Left ventricle myocardium superior (tissue), 1 donor: ENCODE data around the gene RHBDL3. TPM values are rescaled to one million over a fixed set of nuclear protein-coding genes. Genes with fewer than 3 reads are reported as not detected.

Source experiments
- ATAC-seq: fragments of 200-7000 bp; cut with Tn5 transposase; one replicate; pipeline ENCODE4 v1.9.1; 2020; ENCODE audit warnings: mild to moderate bottlenecking, moderate library complexity
- DNase-seq: peaks from one replicate; pipeline ENCODE4 v3.0.0-alpha.2; 2020
- intact Hi-C: fragments of 100-400 bp; cut with micrococcal nuclease; formaldehyde crosslinking; loops from one replicate; pipeline ENCODE4 v1.11.0; 2022
- total RNA-seq: library from RNA; stranded (reverse); fragmentation: NEBNext Ultra II Directional; extraction: Animal tissue kit (Norgen Biotek cat#: 25700); gene quantifications from one replicate; pipeline ENCODE4 v1.2.1, GENCODE V29; 2021
- donor health status: DM: no; HTN: yes; CAD: no; lungs with severe emphysema.

Gene RHBDL3
- total RNA-seq, 1 donor from 2014 or later, result 3.1 TPM

GRCh38 chr17:32264823-32265191 lies 825 bp upstream of the RHBDL3 start:
- ATAC-seq (no peak), DNase-seq (no peak)
- intact Hi-C loops, result no loop called here

DNA sequence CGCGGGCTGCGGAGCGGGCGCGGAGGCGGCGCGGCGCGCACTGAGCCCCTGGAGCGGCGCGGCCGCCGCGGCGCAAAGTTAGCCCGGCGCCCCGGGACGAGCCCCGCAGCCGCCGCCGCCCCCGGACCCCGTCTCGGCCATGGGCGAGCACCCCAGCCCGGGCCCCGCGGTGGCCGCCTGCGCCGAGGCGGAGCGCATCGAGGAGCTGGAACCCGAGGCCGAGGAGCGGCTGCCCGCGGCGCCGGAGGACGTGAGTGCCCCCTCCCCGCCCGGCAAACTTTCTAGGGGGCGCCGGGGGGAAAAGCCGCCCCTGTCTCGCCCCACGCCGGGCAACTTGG lies 388 bp downstream of the RHBDL3 start:
- ATAC-seq, result no peak
- intact Hi-C loops, result no loop called here

DNA sequence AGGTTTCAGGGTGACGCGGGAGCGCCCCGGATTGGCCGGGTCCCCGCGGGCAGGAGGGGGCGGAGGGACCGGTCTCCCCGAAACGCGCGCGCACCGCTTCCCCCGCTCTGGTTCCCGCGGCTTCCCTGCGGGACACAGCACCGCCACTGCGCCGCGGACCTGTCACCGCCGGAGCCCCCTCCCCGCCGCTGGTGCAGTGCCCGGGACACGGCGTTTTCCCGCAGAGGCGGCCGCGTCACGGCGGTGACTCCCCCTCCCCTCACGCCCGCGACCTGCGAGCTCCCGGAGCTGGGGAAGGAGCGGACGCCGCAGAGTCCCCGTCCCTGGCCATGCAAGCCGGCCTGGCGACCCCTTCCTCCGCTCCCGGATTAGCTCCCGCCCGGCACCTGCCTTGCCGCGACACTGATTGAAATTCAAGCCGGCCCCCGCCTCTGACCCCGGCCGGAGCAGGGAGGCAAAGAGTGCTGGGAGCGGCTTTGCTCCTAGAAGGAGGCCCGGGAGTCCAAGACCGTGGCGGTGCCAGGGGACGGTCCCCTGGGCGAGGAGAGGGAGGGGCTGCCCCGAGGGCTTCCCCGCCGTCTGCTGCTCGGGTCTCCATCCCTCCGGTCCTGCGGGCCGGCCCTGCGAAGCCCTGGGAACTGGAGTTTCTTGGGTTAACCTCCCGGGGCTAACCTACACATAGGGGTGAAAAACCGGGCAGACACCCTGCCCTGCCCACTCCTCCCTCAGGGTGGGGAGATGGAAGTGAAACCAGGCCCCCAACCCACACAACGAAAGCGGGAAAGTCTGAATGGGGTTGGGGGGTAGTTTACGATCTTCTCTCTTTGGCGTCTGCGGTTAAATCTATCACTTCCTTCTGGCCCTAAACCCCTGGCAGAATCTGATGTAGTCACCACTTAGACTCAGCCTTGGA lies 1.0 kb downstream of the RHBDL3 start:
- DNase-seq (peak; percentile 47), ATAC-seq (peak; percentile 5)
- intact Hi-C loops, result no loop called here

More for the DNA sequence above, 388 bp downstream of the RHBDL3 start:
- DNase-seq, result no peak

DNA sequence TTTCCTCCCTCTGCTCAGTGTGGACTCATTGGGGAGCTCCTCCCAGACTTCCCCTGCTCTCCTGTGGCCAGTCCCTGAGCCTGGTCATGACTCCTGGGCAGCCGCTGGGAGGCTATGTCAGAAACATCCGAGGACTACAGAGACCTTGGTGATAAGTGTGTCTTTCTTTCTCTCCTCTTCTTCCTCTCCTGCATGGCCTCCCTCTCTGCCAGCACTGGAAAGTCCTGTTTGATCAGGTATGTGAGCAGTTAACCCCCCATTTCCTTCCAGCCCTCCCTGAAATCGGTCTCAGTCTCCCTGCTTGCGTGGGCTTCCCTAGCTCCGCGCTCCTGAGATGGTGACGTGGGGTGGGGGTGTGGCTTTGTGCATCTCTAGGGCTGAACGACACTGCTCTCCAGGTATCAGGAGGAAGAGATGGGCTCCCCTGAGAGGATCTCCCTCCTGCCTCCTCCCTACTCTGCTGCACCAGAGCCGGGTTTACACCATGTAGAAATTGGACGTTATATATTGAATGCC lies 2.1 kb downstream of the RHBDL3 start:
- no peak for DNase-seq
- no peak for ATAC-seq
- intact Hi-C loops, result no loop called here

GRCh38 chr17:32268734-32269288 lies 3.2 kb downstream of the RHBDL3 start:
- DNase-seq, result no peak
- intact Hi-C loops, result no loop called here
- ATAC-seq, result no peak

- intact Hi-C loops, result no loop called here
- ATAC-seq, result peak; percentile 91
- DNase-seq, result peak; percentile 82
Observed at GRCh38 chr17:32269377-32269776, 3.7 kb downstream of the RHBDL3 start.

DNA sequence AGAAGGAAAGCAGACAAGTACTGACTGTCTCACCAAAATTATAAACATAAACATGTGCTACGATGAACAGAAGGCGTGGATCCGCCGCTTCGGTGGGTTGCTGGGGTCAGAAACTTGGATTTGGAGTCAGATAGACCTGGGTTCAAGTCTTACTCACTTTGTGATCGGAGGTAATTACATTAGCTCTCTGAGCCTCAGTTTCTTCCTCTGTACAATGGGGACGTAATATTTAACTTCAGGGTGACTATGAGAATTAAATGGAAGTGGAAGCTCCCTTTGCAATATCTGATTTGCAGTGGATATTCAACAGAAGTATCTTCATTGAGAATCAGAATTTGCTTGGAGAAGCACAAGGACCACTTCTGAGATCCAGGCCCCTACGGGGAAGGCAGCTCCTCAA lies 6.2 kb downstream of the RHBDL3 start:
- DNase-seq (no peak), ATAC-seq (no peak)
- intact Hi-C loops, result no loop called here

GRCh38 chr17:32274101-32274500 lies 8.5 kb downstream of the RHBDL3 start:
- intact Hi-C loops, result no loop called here
- no peak for DNase-seq
- ATAC-seq, result no peak

DNA sequence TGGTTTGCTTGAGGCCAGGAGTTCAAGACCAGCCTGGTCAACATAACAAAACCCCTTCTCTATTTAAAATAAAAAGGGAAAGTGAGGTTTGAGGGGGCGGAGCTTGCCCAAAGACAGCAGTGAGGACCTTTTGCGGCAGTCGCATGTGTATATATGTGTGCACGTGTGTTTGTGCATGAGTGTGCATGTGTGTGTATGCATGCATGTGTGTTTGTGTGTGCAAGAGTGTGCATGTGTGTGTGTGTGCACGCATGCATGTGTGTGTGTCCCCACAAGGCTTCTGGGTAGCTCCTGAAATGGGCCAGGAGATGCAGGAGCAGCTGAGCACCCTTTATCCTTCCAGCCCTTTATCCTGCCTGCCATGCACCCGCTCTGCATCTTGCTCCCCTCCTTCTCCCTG lies 9.0 kb downstream of the RHBDL3 start:
- DNase-seq (no peak), ATAC-seq (no peak)
- intact Hi-C loops, result no loop called here

GRCh38 chr17:32275060-32276042 lies 9.7 kb downstream of the RHBDL3 start:
- DNase-seq (peak; percentile 51), ATAC-seq (peak; percentile 60)
- intact Hi-C loops, result no loop called here

- ATAC-seq (no peak), DNase-seq (no peak)
- intact Hi-C loops, result no loop called here
Observed at GRCh38 chr17:32276171-32276601, 10.6 kb downstream of the RHBDL3 start.

DNA sequence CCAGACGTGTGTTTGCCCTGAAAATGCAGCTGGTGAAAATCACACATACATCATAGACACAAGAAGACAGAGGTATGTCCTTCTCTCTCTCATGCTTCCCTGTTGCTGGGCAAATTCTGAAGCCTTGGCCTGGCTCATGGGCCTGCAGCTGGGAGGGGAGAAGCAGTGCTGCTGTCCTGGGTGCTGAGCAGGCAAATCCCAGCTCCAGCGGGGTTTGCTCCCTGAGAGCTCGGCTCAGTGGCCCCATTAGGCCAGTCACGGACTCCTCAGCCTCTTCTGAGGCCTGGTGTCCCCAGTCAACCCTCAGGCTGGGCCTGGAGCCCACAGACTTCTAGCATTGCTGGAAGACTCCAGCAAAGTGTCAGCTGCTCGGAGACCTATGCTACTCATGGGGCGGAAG lies 11.7 kb downstream of the RHBDL3 start:
- DNase-seq (no peak), ATAC-seq (peak; percentile 42)
- intact Hi-C loops, result no loop called here

DNA sequence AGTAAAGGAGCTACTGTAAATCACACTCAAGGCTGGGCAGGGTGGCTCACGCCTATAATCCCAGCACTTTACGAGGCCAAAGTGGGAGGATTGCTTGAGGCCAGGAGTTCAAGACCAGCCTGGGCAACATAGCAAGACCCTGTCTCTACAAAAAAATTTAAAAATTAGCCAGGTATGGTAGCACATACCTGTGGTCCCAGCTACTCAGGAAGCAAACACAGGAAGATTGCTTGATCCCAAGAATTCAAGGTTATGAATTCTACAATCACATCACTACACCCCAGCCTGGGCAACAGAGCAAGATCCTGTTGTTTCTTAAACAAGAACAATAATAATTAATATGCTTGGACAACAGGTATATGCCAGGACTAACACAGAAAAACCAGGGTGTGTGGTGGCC lies 13.2 kb downstream of the RHBDL3 start:
- no peak for DNase-seq
- no peak for ATAC-seq
- intact Hi-C loops, result no loop called here

GRCh38 chr17:32279891-32280716 lies 14.5 kb downstream of the RHBDL3 start:
- no peak for ATAC-seq
- no peak for DNase-seq
- intact Hi-C loops, result no loop called here

- intact Hi-C loops, result no loop called here
- DNase-seq (peak; percentile 75), ATAC-seq (peak; percentile 64)
Observed at GRCh38 chr17:32281011-32281451, 15.4 kb downstream of the RHBDL3 start.

DNA sequence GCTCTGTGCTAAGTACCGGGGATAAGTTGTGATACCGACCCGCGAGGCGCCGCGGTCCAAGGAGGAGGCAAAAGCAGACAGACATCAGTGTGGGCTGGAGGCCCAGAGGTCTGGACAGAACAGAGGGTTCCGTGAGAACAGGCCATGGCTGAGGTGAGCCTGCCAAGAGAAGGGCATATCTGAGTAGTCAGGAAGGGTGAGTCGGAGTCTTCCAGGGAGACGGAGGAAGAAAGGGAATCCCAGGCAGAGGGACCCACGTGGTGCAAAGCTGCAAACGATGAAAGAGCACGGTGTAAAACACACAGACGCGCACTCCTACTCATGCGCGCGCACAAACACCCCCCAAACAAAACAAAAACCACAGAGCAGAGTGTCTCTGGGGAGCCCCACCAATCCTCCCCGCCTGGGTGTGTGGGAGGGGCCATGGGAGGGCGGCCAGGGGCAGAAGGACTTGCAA lies 18.1 kb downstream of the RHBDL3 start:
- peak; percentile 58 for ATAC-seq
- intact Hi-C loops, result no loop called here
- no peak for DNase-seq

GRCh38 chr17:32285306-32285705 lies 19.7 kb downstream of the RHBDL3 start:
- intact Hi-C loops, result no loop called here
- DNase-seq (no peak), ATAC-seq (no peak)

DNA sequence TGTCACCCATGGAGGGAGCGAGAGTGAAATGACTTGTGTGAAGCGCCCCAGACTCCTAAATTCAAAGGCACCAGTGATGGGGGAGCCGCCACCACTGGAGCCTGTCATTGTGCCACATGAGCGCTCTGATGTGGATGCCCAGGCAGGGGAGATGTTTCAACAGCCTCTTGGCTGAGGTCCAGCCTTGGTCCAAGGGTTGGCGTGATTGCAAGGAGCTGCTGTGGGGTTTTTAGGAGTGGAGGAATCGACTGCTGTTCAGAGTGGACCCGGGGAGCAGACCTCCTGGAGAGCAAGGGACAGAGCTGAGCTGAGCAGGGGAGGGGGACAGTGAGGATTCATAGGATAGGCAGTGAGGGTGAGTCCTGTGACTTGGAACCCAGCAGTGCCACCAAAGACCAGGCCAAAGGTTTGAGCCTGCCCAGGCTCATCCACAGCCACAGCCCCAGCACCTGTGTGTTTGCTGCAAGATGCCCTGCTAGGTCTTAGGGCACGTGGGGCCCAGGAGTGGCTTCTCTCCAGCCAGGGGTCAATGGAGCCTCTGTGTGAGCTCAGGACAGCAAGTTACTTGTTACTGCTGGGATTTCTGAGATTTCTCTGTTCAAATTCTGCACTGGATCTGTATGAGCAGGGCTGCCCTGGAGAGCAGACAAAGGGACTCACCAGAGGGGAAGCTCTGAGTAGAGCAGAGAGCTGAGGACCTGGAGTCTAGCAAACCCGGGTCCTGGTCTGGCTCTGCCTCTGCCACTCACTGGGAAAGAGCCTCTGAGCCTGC lies 20.3 kb downstream of the RHBDL3 start:
- no peak for ATAC-seq
- intact Hi-C loops, result no loop called here
- DNase-seq, result no peak
